Measurements from ENCODE around the gene MARCHF3.

Gene MARCHF3

DNA sequence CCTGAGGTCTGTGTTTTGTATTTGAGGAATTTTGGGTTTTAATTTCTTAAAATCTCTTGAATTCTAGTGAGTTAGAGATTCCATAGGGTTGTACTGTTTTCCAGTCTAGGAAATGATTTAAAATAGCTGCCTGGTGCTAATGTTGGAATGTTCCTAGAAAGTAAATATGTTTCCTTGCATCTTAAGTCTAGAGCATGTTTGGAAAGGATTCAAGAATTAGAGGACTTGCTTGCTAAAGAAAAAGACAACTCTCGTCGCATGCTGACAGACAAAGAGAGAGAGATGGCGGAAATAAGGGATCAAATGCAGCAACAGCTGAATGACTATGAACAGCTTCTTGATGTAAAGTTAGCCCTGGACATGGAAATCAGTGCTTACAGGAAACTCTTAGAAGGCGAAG, 211.6 kb downstream of the MARCHF3 start:
- no peak overlapping the region for H3K4me3 ChIP-seq (ENCODE audit: low read depth, low read length)

Measured in iPS-11a (cell line).